NCI-H1694 treated with DMSO at 0.1 percent for 48 hours (cell line): ENCODE data around the gene JMJD1C.
"Not testable (repeated sequence)": the region's sequence is repeated elsewhere in the genome, so short reads cannot be mapped to it uniquely, and the experiment has no call there.

Experiments
- DNase-seq: peaks from one replicate; lab custom pipeline; 2025; lab: John Stamatoyannopoulos, UW

JMJD1C gene

DNA sequence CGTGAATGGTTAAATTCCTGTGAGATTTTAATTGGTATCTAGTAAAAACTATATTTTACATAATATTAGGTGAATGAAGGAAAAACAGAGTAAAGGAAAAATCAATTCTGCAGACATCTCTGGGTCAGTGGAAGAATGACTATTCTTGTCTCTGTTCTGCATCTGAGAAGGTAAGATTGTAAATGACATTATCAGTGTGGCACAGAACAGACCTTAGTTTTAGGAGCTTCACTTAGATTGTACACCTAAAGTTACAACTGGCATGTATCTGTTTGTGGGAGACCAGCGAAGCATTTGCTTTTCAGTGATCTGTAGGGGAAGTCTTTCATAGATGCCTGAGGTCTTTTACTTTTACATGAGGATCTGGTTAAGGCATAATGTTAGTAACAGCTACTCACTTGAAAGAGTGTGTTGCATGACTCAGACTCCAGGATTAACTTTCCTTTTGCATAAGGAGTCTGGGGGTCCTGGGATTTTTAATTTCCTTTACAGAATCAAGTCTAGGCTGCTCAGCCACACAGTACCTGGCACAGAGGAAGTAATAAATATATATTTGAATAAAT, 56.2 kb downstream of the JMJD1C start:
- DNase-seq: no peak

DNA sequence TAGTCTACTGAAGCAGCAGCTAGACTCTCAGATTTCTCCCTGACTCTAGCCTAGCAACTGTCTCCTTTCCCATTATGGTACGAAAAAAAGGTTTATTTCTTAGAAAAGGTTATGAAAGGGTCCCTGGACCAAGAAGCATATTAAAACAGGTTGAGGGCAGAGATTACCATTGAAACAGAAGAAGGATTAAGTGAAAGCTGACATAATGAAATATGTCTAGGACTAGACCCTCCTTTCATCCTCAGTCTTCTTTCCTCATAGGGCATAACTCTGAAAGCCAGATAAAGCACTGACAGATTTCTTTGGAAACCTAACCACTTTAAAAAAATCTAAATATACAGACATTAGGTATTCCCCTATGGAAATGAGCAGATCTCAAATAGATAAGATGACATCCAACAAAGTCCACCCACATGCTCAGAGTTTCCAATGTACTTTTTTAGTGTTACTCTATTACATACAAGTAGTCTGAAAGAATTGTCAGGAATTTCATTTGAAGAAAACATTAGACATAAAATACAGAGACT, 58.6 kb downstream of the JMJD1C start:
- no peak for DNase-seq

DNA sequence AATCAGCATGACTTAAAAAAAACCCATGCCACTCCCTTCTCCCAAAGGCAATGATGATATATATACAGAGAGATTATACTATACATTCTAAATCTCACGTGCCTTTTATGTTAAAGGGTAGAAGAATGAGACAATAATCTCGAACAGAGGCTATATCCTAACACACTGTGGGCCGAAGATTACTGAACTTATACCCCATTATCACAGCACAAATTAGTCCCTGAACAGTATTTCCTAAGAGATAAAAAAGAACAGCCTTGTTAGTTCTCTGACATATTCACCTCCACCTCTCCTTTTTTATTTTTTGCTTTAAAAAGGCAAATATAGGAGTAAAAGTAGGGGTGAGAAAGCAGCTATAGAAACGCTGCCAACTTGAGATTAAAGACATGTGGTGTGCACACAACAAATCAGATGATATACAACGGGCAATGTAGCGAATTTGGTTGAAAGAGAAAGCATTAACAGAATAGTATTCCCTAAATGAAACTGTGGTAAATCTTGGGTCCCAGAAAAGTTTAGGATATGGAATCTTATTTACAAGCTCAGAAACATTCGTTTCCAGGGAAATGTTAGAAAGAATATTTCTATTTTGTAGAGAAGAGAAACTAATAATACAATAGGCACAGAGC, 69.5 kb downstream of the JMJD1C start:
- no peak for DNase-seq

DNA sequence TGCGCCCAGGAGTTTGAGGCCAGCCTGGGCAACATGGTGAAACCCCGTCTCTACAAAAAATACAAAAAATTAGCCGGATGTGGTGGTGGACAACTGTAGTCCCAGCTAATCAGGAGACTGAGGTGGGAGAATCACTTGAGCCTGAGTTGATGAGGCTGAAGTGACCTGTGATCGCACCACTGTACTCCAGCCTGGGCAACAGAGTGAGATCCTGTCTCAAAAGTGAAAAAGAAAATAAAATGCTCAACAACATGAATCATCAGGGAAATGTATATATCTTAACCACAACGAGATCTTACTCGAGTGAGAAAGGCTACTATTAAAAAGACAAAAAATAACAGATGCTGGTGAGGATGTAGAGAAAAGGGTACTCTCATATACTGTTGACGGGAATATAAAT, 72.7 kb downstream of the JMJD1C start:
- no peak for DNase-seq

DNA sequence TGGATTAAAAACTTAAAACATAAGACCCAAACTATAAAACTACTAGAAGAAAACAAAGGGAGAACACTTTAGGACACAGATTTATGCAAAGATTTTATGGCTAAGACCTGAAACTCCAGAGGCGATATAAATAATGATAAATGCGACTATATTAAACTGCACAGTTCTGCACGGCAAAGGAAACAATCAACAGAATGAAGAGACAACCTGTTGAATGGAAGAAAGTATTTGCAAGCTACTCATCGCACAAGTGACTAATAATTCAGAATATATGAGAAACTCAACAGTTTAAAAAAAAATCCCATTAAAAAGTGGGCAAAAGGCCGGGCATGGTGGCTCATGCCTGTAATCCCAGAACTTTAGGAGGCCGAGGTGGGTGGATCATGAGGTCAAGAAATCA, 73.6 kb downstream of the JMJD1C start:
- no peak for DNase-seq

DNA sequence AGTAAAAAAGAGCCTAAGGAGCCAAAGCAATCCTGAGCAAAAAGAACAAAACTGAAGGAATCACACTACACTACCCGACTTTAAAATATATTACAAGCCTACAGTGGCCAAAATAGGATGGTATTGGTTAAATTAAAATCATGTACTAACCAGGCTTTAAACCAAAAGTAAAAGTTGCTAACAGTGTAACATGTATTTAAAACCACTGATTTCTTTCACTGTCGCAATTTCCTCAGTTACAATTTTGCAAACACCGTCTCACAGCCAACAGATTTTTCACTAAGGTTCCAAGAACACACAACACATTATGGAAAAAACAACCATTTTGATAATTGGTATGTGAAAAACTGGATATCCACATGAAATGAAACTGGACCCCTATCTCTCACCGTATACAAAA, 74.0 kb downstream of the JMJD1C start:
- DNase-seq: no peak

DNA sequence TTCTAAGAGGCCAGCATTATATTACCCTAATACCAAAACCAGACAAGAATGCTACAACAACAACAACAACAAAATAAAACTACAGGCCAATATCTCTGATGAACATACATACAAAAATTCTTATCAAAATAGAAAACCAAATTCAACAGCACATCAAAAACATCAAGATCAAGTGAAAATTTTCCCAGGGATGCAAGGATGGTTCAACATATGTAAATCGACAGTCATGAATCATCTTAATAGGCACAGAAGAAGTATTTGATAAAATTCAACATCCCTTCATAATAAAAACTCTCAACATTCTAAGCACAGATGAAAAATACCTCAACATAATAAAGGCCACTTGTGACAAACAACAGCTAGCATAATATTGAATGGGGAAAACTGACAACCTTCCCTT, 75.3 kb downstream of the JMJD1C start:
- DNase-seq: no peak

DNA sequence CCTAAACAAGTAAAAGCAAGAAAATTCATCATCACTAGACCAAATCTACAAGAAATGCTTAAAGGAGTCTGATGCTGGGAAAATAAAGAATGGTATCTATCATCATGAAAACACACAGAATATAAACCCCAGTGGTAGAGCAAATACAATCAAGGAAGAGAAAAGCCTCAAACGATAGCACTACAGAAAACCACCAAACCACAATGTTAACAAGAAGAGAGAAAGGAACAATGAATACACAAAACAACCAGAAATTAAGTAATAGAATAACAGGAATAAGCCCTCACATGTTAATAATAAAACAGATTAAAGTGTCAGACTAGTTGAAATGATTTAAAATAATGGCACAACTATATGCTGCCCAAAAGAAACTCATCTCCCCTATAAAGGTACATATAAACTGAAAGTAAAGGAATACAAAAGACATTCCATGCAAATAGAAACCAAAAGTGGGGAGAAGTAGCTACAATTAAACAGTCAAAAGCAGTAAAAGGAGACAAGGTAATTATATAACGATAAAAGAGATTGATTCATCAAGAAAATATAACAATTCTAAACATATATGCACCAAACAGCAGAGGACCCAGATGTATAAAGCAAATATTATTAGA, 77.3 kb downstream of the JMJD1C start:
- DNase-seq: no peak

DNA sequence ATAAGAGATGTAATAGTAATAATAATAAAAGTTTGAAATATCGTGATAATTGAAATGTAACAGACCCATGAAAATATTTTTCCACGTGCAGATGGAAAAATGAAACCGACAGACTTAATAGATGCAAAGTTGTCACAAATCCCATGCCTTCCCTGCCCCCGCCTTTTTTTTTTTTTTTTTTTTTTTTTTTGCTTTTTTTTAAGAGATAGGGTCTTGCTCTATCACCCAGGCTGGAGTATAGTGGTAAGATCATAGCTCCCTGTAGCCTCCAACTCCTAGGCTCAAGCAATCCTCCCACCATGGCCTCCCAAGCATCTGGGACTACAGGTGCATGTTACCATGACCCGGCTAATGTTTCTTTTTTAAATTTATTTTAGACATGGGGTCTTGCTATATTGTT, 80.5 kb downstream of the JMJD1C start:
- no peak for DNase-seq

DNA sequence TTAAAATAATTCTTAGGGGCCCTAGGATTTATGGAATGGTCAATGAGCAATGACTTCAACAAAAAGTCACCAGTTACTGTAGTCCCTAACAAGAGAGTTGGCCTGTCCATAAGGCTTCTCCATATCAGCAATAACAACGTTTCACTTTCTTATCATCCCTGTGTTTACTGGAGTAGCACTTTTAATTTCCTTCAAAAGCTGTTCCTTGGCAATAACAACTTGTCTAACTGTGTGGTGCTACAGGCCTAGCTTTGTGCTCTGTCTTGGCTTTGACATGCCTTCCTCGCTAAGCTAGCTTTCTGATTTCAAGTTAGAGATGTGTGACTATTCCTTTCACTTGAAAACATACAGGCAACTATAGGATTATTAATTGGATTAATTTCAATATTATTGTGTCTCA, 81.1 kb downstream of the JMJD1C start:
- DNase-seq: no peak

DNA sequence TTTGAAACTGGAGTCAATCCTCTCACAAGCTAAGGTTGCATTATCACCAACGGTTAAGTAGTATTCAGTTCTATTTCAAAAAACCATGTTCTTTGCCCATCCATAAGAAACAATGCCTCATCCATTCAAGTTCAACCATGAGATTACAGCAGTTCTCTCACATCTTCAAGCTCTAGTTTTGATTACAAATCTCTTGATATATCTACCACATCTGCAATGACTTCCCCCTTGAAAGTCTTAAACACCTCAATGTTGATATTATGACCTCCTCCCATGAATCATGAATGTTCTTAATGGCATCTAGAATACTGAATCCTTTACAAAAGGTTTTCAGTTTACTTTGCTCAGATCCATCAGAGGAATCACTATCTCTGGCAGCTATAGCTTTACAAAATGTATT, 81.8 kb downstream of the JMJD1C start:
- DNase-seq: no peak

DNA sequence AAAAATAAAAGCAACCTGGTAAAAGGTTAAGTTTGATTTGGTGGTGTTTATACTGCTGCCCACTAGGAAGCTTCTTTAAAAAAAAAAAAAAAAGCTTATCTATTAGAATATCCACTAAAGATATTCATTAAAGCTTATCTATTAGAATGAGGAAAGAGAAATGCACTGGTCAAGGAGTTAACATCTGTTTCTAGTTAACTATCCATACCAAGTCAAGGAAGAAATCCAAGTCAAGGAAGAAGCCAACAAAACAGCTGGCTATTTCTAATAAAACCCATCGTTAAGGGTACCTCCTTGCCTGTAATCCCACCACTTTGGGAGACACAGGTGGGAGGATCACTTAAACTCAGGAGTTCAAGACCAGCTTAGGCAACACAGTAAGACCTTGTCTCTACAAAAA, 82.6 kb downstream of the JMJD1C start:
- no peak for DNase-seq

DNA sequence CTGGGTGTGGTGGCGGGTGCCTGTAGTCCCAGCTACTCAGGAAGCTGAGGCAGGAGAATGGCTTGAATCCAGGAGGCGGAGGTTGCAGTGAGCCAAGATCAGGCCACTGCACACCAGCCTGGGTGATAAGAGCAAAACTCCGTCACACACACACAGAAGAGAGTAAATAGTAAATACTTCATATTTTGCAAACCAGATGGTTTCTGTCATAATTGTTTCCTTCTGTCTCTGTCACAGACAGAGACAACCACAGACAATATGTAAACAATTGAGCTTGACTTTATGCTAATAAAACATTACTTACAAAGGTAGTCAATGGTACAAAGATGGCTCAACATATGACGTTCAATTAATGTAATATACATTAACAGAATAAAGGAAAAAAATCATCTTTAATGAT, 83.7 kb downstream of the JMJD1C start:
- no peak for DNase-seq

DNA sequence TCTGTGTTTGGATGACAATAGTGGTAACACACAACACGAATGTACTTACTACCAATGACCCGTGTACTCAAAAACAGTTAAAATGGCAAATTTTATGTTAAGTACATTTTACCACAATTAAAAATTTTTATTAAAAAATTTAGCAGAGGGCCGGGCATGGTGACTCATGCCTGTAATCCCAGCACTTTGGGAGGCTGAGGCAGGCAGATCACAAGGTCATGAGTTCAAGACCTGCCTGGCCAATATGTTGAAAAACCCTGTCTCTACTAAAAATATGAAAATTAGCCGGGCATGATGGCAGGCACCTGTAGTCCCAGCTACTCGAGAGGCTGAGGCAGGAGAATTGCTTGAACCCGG, 88.5 kb downstream of the JMJD1C start:
- not testable (repeated sequence) for DNase-seq

DNA sequence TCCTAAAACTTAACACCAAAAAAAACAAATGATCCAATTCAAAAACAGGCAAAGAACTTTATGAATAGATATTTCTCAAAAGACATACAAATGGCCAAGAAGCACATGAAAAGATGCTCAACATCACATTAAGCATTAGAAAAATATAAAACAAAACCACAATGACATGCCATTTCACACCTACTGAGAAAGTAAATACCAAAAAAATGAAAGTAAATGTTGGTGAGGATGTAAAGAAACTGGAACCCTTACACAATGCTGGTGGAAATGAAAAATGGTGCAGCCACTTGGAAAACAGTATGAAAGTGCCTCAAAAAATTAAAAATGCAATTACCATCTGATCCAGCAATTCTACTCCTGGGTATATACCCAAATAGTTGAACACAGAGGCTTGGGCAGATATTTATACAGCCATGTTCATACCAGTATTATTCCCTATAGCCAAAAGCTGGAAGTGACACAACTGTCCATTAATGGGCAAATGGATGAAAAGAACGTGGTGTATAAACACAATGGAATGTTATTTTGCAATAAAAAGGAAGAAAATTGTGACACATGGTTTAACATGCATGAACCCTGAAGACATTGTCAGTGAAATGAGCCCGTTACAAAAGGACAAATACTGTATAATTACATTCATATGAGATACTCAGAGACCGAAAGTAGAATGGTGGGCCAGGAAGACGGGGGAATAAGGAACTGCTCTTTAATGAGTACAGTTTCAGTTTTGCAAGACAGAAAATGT, 89.0 kb downstream of the JMJD1C start:
- no peak for DNase-seq

DNA sequence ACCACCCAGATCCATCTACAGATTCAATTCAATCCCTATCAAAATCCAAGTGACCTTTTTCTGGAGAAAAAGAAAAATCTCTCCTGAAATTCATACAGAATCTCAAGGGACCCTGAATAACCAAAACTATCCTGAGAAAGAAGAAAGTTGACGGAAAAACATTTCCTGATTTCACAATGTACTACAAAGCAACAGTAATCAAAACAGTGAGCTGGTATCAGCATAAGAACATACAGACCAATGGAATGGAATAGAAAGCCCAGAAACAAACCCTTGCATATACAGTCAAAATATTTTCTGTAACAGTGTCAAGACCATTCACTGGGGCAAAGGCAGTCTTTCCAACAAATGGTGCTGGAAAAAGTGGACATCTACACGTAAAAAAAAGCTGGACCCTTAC, 89.9 kb downstream of the JMJD1C start:
- no peak for DNase-seq

DNA sequence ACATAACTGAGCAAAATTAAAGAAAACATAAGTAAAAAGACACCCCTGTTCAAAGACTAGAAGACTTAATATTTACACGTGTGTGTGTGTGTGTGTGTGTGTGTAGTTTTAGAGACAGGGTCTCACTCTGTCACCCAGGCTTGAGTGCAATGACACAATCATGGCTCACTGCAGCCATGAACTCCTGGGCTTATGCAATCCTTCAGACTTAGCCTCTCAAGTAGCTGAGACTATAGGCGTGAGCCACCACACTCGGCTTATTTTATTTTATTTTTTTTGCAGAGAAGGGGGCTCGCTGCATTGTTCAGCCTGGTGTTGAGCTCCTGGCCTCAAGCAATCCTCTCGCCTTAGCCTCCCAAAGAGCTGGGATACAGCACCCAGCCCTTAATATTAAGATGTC, 90.3 kb downstream of the JMJD1C start:
- no peak for DNase-seq

DNA sequence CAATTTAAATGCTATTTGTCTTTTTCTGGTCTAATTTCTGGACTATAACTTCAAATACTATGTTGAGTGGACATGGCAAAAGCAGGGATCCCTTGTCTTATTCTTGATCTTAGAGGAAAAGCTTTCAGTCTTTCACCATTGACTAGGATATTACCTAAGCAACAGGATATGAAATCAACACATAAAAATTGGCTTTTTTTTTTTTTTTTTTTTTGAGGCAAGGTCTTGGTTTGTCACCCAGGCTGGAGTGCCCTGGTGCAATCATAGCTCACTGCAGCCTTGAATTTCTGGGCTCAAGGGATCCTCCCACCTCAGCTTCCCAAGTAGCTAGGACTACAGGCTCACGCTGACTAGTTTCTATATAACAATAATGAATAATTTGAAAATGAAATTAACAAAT, 90.8 kb downstream of the JMJD1C start:
- no peak for DNase-seq

DNA sequence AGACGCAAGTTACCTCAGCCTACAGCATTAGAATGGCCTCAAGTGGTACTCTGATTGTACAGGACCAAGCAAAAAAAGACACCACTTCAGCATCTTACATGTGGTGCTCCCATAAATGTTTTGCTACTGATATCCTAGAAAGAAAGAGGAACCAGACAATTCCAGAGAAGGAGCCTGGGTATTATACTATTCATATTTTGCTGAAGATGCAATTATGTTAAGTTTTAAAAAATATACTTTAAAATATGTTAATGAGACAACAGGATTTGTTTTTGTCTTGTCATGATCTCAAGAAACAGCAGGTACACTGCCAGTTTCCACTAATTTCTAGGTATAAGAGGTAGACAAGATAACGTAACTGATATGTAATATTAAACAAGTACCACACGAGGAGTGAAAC, 92.6 kb downstream of the JMJD1C start:
- DNase-seq: no peak

DNA sequence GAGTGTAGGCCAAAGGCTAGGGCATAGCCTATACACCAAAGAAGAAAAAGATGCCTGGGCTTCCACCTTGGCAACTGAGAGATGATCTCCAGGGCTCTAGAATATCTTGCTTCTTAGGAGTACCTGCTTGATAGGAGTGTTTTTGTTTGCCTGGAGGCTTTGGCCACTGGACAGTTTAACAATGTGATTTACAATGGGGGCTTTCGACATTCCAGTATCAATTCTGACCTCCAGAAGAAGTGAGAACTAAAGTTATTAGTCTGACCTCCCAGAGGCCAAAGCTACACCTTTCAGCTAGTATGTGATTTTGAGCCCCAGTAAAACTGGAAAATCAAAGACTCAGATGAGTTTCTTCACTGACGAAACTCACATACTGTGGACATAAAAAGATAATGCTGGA, 96.1 kb downstream of the JMJD1C start:
- no peak for DNase-seq

DNA sequence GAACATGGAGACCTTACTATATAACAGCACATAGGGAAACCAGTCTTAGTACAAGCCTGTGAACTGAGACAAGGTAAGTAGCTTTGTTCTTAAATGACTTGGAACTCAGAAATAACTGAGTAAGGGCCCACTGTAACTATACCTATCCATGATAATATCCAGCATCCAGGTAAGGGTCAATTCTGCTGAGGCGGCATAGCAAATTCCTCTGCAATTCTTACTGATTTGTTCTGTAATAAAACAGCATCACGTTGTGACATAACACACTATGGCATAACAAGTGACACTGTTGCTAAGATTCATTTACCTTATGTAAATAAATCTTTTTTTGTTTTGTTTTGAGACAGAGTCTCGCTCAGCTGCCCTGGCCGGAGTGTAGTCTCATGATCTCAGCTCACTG, 97.4 kb downstream of the JMJD1C start:
- DNase-seq: no peak

DNA sequence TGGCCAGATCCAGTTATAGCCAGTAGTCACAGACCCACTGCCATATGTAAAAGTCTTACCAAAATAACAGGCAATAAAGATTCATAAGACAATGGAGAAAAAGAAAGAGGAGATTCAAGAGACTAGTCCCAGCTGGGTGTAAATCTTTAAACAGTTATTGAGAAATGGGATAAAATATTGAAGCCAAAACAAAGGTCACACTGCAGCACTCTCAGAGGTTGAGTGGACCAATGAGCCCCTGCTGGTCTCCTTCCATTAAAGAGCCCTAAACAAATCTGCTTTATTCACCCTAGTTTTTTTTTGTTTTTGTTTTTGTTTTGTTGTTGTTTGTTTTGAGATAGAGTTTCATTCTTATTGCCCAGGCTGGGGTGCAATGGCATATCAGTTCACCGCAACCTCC, 98.8 kb downstream of the JMJD1C start:
- DNase-seq: no peak
